GM23338 (cell line): ENCODE measurements around the gene PTPN6. TPM values are rescaled to one million over a fixed set of nuclear protein-coding genes. Genes with fewer than 3 reads are reported as not detected.
A peak's percentile ranks its signal among the peaks of the same experiment; 100 is the strongest.

Source experiments
- ATAC-seq: fragments of 200-7000 bp; cut with Tn5 transposase; 3 replicates; pipeline ENCODE4 v1.9.1; 2020
- DNase-seq: peaks from one replicate; pipeline ENCODE4 v3.0.0-alpha.2; 2015; ENCODE audit warnings: low spot score
- H2AFZ ChIP-seq: fragments of 200-600 bp; sonication (generic); 2 replicates; pipeline ENCODE4 v1.8.0; 2016; ENCODE audit warnings: antibody characterized with exemption, mild to moderate bottlenecking, moderate library complexity
- H3F3A ChIP-seq: fragments of 200-600 bp; sonication (generic); replicated peaks from 2 replicates; pipeline ENCODE4 v1.8.0; 2017; ENCODE audit warnings: antibody characterized with exemption, mixed run types, low read depth
- H3K27ac ChIP-seq: fragments of 200-600 bp; sonication (generic); 2 replicates; pipeline ENCODE4 v1.6.1; 2016; ENCODE audit warnings: low read depth
- H3K27me3 ChIP-seq: fragments of 200-600 bp; sonication (generic); 2 replicates; pipeline ENCODE4 v1.8.0; 2016; ENCODE audit warnings: mild to moderate bottlenecking, mixed run types, moderate library complexity; ENCODE audit not compliant: insufficient read depth
- H3K36me3 ChIP-seq: fragments of 200-600 bp; sonication (generic); 2 replicates; pipeline ENCODE4 v1.8.0; 2016; ENCODE audit warnings: mild to moderate bottlenecking; ENCODE audit not compliant: insufficient read depth
- H3K4me1 ChIP-seq: fragments of 200-600 bp; sonication (generic); 2 replicates; pipeline ENCODE4 v1.8.0; 2016; ENCODE audit warnings: mild to moderate bottlenecking, moderate library complexity; ENCODE audit not compliant: insufficient read depth
- H3K4me2 ChIP-seq: fragments of 200-600 bp; sonication (generic); 2 replicates; pipeline ENCODE4 v1.7.1; 2017; ENCODE audit warnings: mixed run types
- H3K4me3 ChIP-seq: fragments of 200-600 bp; sonication (generic); 2 replicates; pipeline ENCODE4 v1.6.1; 2016; ENCODE audit warnings: mixed run types
- H3K79me2 ChIP-seq: fragments of 200-600 bp; sonication (generic); replicated peaks from 2 replicates; pipeline ENCODE4 v1.8.0; 2017; ENCODE audit warnings: mild to moderate bottlenecking; ENCODE audit not compliant: insufficient read depth
- H3K9me2 ChIP-seq: fragments of 200-600 bp; sonication (generic); 2 replicates; pipeline ENCODE4 v1.8.0; 2017; ENCODE audit not compliant: insufficient read depth
- H4K20me1 ChIP-seq: fragments of 200-600 bp; sonication (generic); replicated peaks from 2 replicates; pipeline ENCODE4 v1.8.0; 2017; ENCODE audit warnings: mild to moderate bottlenecking; ENCODE audit not compliant: insufficient read depth
- H3K27ac Mint-ChIP-seq: 2 replicates; pipeline ENCODE4 v1.8.0; 2020; ENCODE audit warnings: inconsistent platforms, mild to moderate bottlenecking, moderate library complexity, mixed read lengths
- H3K27me3 Mint-ChIP-seq: 3 replicates; pipeline ENCODE4 v1.8.0; 2022; ENCODE audit warnings: low read depth, mild to moderate bottlenecking, moderate library complexity, mixed read lengths, inconsistent platforms; ENCODE audit not compliant: insufficient read depth, poor library complexity
- H3K36me3 Mint-ChIP-seq: 3 replicates; pipeline ENCODE4 v1.8.0; 2021; ENCODE audit warnings: low read depth, mild to moderate bottlenecking, inconsistent platforms, moderate library complexity, mixed read lengths
- H3K4me1 Mint-ChIP-seq: 3 replicates; pipeline ENCODE4 v1.8.0; 2020; ENCODE audit warnings: mild to moderate bottlenecking, inconsistent platforms, mixed read lengths
- H3K4me3 Mint-ChIP-seq: 3 replicates; pipeline ENCODE4 v1.8.0; 2021; ENCODE audit warnings: moderate library complexity, mild to moderate bottlenecking, inconsistent platforms, mixed read lengths
- H3K9me3 Mint-ChIP-seq: 3 replicates; pipeline ENCODE4 v1.8.0; 2020; ENCODE audit warnings: moderate library complexity, mild to moderate bottlenecking, inconsistent platforms, mixed read lengths
- CTCF ChIP-seq, 2 experiments: fragments of 200-600 bp in 1 of 2; sonication (generic) in 1 of 2; conservative IDR thresholded peaks; 2 replicates each; pipeline versions ENCODE4 v1.5.1 to v1.6.1; 2016 to 2017; ENCODE audit warnings: antibody characterized with exemption in 2 of 2, low read depth in 2 of 2, mild to moderate bottlenecking in 2 of 2, moderate library complexity in 1 of 2
- ETS1 ChIP-seq: IDR thresholded peaks from 2 replicates; pipeline ENCODE4 v1.6.1; 2016; ENCODE audit warnings: antibody characterized with exemption
- EZH2 ChIP-seq: fragments of 200-600 bp; sonication (generic); IDR thresholded peaks from one replicate; pipeline ENCODE4 v1.8.0; 2017; ENCODE audit warnings: antibody characterized with exemption, mild to moderate bottlenecking, low read depth; ENCODE audit not compliant: unreplicated experiment
- JUNB ChIP-seq: IDR thresholded peaks from one replicate; pipeline ENCODE4 v1.6.1; 2016; ENCODE audit warnings: antibody characterized with exemption; ENCODE audit not compliant: unreplicated experiment
- NANOG ChIP-seq: IDR thresholded peaks from 2 replicates; pipeline ENCODE4 v1.6.1; 2016; ENCODE audit warnings: antibody characterized with exemption, borderline replicate concordance
- REST ChIP-seq: IDR thresholded peaks from one replicate; pipeline ENCODE4 v1.6.1; 2018; ENCODE audit warnings: antibody characterized with exemption; ENCODE audit not compliant: unreplicated experiment
- STAT1 ChIP-seq: IDR thresholded peaks from one replicate; pipeline ENCODE4 v1.6.1; 2016; ENCODE audit warnings: antibody characterized with exemption; ENCODE audit not compliant: unreplicated experiment
- ZNF114 ChIP-seq: fragments of 250-450 bp; sonication (Bioruptor Pico); IDR thresholded peaks from 2 replicates; pipeline ENCODE4 v1.5.0; 2020; ENCODE audit warnings: mild to moderate bottlenecking, moderate library complexity
- ZNF331 ChIP-seq: fragments of 250-450 bp; sonication (Bioruptor Pico); IDR thresholded peaks from 2 replicates; pipeline ENCODE4 v1.5.0; 2020; ENCODE audit warnings: low read depth, mild to moderate bottlenecking, moderate library complexity
- ZNF462 ChIP-seq: fragments of 250-450 bp; sonication (Bioruptor Pico); IDR thresholded peaks from 2 replicates; pipeline ENCODE4 v1.5.0; 2020; ENCODE audit warnings: mild to moderate bottlenecking, moderate library complexity
- polyA plus RNA-seq: library from polyadenylated mRNA; unstranded; fragments of >200 nt; fragmentation: Nextera tagmentation; extraction: Ambion mirVana; gene quantifications from 2 replicates; pipeline ENCODE4 v1.2.1, GENCODE V29; 2016
- total RNA-seq: library from RNA; depleted of rRNA; stranded (reverse); fragments of >200 nt; shearing (Covaris generic); gene quantifications from 2 replicates; pipeline ENCODE4 v1.2.3, GENCODE V29; 2014

Gene PTPN6
- total and polyA plus RNA-seq, 2 experiments from 2014 or later = 25.3 to 35.4 TPM

- TF ChIP-seq CTCF (conservative IDR thresholded peaks at IDR 0.05; ENCODE audit: low read depth in 2 of 2) = no peak
- TF ChIP-seq NANOG = no peak
- no peak for TF ChIP-seq ZNF331 (CRISPR knock-in tag)
- no peak for TF ChIP-seq ZNF114 (CRISPR knock-in tag)
- TF ChIP-seq EZH2 = no peak
Measured at GRCh38 chr12:6902448-6902847, 48.7 kb upstream of the PTPN6 start (continued).

GRCh38 chr12:6903722-6904121 is 47.4 kb upstream of the PTPN6 start:
- DNase-seq (peak; percentile 31), ATAC-seq (no peak)
- Histone ChIP-seq H3K27ac (peak overlapping the region; percentile 79), H3K4me3 (peak overlapping the region; percentile 17), H3K27me3 (no peaks in the 10 kb centered on the region), H4K20me1 (no peaks in the 10 kb centered on the region), H3K4me2 (peak overlapping the region; percentile 53), H3K79me2 (no peaks in the 10 kb centered on the region), H2AFZ (no peak overlapping the region), H3K9me2 (no peaks in the 10 kb centered on the region), H3K36me3 (no peaks in the 10 kb centered on the region), H3K4me1 (peaks cover 17% of the 10 kb centered on the region), H3F3A (peaks cover 6% of the 10 kb centered on the region; the same call in 1 of the 2 replicates)
- Mint-ChIP-seq H3K27ac (no peak overlapping the region; the same call in 1 of the 2 replicates), H3K36me3 (no peaks in the 10 kb centered on the region), H3K4me3 (no peak overlapping the region), H3K9me3 (no peaks in the 10 kb centered on the region), H3K27me3 (peaks cover 3% of the 10 kb centered on the region), H3K4me1 (no peaks in the 10 kb centered on the region; the same call in 1 of the 3 replicates)
- TF ChIP-seq CTCF (conservative IDR thresholded peaks at IDR 0.05; ENCODE audit: low read depth in 2 of 2) (no peak), STAT1 (no peak), ZNF114 (CRISPR knock-in tag) (no peak), EZH2 (no peak), REST (no peak), JUNB (no peak), ZNF462 (CRISPR knock-in tag) (no peak), ETS1 (no peak)
